ENCODE data around the gene MELK. TPM values are rescaled to one million over a fixed set of nuclear protein-coding genes. Genes with fewer than 3 reads are reported as not detected.

The MELK gene
- total and polyA plus RNA-seq, 10 donors, result 0.64 to 9.3 (median 2.9) TPM

DNA sequence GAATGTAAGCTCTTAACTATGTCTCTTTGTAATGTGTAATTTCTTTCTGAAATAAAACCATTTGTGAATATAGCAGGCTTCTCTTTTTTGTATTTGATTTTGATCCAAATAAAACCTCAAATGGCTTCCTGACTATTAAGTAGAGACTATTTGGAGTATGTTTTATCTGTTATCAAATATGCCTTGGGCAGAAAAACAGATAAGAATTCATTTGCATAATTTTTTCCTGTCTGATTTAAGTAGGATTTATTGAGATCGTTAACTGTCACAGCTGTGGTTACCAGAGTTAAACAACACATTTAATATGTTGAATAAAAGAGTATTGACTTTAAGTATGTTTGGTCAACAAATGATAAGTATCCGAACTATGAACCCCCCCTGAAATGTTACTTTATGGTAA lies 104.9 kb downstream of the MELK start:
- Histone ChIP-seq H3K9me3 (peaks cover 0 to 14% (median 10%) of the 10 kb centered on the region in 8 donors), H3K27me3 (replicated peaks in 1 of 7) (no peaks in the 10 kb centered on the region), H3K27ac (no peak overlapping the region), H3K4me1 (no peaks in the 10 kb centered on the region), H3K4me3 (no peak overlapping the region), H3K36me3 (peaks cover 0 to 9% (median 0%) of the 10 kb centered on the region in 6 donors)
- no peak for DNase-seq
- intact Hi-C loops (cut with DNase I; ENCODE audit: low total_unique reads), result no loop called here
- 49 to 80% (median 63%) methylated on average over 2 of the region's 2 CpGs for WGBS, 5 donors
- TF ChIP-seq POLR2AphosphoS5 (IDR thresholded peaks at IDR 0.05) (no peak), POLR2A (IDR thresholded peaks at IDR 0.05) (no peak)
- TF ChIP-seq, protein P1, sequence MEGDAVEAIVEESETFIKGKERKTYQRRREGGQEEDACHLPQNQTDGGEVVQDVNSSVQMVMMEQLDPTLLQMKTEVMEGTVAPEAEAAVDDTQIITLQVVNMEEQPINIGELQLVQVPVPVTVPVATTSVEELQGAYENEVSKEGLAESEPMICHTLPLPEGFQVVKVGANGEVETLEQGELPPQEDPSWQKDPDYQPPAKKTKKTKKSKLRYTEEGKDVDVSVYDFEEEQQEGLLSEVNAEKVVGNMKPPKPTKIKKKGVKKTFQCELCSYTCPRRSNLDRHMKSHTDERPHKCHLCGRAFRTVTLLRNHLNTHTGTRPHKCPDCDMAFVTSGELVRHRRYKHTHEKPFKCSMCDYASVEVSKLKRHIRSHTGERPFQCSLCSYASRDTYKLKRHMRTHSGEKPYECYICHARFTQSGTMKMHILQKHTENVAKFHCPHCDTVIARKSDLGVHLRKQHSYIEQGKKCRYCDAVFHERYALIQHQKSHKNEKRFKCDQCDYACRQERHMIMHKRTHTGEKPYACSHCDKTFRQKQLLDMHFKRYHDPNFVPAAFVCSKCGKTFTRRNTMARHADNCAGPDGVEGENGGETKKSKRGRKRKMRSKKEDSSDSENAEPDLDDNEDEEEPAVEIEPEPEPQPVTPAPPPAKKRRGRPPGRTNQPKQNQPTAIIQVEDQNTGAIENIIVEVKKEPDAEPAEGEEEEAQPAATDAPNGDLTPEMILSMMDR (IDR thresholded peaks at IDR 0.05 in 8 of 11, conservative IDR thresholded peaks at IDR 0.05 in 3 of 11), result no peak

DNA sequence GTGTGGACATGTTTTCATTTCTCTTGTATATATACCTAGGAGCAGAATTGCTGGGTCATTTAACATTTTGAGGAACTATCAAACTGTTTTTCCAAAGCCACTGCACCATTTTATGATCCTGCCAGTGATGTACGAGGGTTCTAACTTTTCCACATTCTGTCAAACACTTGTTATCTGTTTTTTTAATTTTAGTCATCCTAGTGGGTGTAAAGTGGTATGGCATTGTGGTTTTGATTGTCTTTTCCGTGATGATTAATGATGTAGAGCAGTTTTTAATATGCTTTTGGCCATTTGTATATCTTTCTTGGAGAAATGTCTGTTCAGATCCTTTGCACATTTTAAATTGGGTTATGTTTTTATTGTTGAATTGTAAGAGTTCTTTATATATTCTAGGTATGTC lies 107.0 kb downstream of the MELK start:
- H3K4me1 ChIP-seq, result no peaks in the 10 kb centered on the region
- 66 to 88% (median 79%) methylated on average over 2 of the region's 2 CpGs for WGBS, 5 donors
- intact Hi-C loops (cut with DNase I; ENCODE audit: low total_unique reads), result no loop called here

DNA sequence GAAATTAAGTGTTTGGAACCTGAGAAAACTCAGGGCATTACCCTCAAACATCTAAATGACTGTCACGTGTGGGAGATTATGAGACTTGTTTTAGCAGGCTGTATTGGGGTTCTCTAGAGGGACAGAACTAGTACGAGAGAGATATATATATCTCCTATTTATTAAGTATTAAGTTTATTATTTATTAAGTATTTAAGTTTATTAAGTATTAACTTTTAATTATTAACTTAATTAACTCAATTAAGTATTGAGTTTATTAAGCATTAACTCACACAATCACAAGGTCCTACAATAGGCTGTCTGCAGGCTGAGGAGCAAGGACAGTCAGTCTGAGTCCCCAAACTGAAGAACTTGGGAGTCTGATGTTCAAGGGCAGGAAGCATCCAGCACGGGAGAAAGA lies 113.8 kb downstream of the MELK start:
- no peak overlapping the region for H3K27ac ChIP-seq
- TF ChIP-seq POLR2AphosphoS5 (IDR thresholded peaks at IDR 0.05), result no peak
- TF ChIP-seq POLR2A (IDR thresholded peaks at IDR 0.05), result no peak
- TF ChIP-seq, protein P1 (IDR thresholded peaks at IDR 0.05 in 8 of 11, conservative IDR thresholded peaks at IDR 0.05 in 3 of 11), result no peak
- no peak for DNase-seq
- no peak overlapping the region for H3K4me3 ChIP-seq
- intact Hi-C loops (cut with DNase I; ENCODE audit: low total_unique reads), result no loop called here
- peaks cover 0 to 19% (median 12%) of the 10 kb centered on the region in 8 donors for H3K9me3 ChIP-seq
- H3K36me3 ChIP-seq, result no peaks in the 10 kb centered on the region
- 84 to 95% (median 90%) methylated on average over 3 of the region's 3 CpGs for WGBS, 5 donors
- H3K27me3 ChIP-seq (replicated peaks in 1 of 7), result no peaks in the 10 kb centered on the region
- H3K4me1 ChIP-seq, result no peaks in the 10 kb centered on the region

More for the DNA sequence above, 107.0 kb downstream of the MELK start:
- Histone ChIP-seq H3K36me3 (peaks cover 0 to 9% (median 0%) of the 10 kb centered on the region in 6 donors), H3K9me3 (peaks cover 0 to 22% (median 12%) of the 10 kb centered on the region in 8 donors), H3K4me3 (no peak overlapping the region), H3K27ac (no peak overlapping the region), H3K27me3 (replicated peaks in 1 of 7) (no peaks in the 10 kb centered on the region)
- TF ChIP-seq POLR2A (IDR thresholded peaks at IDR 0.05), result no peak
- TF ChIP-seq, protein P1 (IDR thresholded peaks at IDR 0.05 in 8 of 11, conservative IDR thresholded peaks at IDR 0.05 in 3 of 11), result no peak
- no peak for TF ChIP-seq POLR2AphosphoS5 (IDR thresholded peaks at IDR 0.05)
- DNase-seq, result no peak

DNA sequence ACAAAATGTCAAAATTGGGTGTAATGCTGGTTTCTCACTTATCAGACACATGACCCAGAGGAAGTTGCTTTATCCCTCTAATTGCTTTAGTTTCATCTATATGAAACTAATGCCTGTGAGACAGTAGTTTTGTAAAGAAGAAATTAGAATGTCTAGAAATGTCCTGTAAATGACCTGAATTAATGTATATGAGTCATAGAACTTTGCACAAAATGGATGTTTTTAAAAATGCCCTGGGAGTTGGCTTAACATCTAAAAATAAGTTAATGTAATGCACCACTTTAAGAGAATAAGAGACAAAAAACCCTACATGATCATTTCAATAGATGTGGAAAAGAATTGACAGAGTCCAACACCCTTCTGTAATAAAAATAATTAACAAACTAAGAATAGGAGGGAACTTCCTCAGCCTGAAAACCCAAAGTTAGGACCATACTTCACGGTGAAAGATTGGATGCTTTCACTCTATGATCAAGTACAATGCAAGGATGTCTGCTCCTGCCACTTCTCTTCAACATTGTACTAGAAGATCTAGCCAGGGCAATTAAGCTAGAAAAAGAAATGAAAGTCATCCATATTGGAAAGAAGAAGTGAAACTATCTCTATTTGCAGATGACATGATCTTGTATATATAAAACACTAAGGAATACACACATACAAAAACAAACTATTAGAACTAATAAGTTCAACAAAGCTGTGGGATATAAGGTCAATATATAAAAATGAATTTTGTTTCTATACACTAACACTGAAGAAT lies 117.9 kb downstream of the MELK start:
- intact Hi-C loops (cut with DNase I; ENCODE audit: low total_unique reads), result no loop called here
- 62 to 79% (median 71%) methylated on average over 1 of the region's 1 CpG for WGBS, 5 donors
- TF ChIP-seq POLR2A (IDR thresholded peaks at IDR 0.05), result no peak
- TF ChIP-seq, protein P1 (IDR thresholded peaks at IDR 0.05 in 8 of 11, conservative IDR thresholded peaks at IDR 0.05 in 3 of 11), result no peak
- no peak for TF ChIP-seq POLR2AphosphoS5 (IDR thresholded peaks at IDR 0.05)

More for the DNA sequence above, 117.9 kb downstream of the MELK start:
- H3K27me3 ChIP-seq (replicated peaks in 1 of 7), result no peaks in the 10 kb centered on the region
- no peak for DNase-seq
- no peaks in the 10 kb centered on the region for H3K36me3 ChIP-seq
- H3K9me3 ChIP-seq, result no peaks in the 10 kb centered on the region
- no peaks in the 10 kb centered on the region for H3K4me1 ChIP-seq
- no peak overlapping the region for H3K27ac ChIP-seq
- H3K4me3 ChIP-seq, result no peak overlapping the region
